ENCODE measurements around the gene GMIP.

The GMIP gene

DNA sequence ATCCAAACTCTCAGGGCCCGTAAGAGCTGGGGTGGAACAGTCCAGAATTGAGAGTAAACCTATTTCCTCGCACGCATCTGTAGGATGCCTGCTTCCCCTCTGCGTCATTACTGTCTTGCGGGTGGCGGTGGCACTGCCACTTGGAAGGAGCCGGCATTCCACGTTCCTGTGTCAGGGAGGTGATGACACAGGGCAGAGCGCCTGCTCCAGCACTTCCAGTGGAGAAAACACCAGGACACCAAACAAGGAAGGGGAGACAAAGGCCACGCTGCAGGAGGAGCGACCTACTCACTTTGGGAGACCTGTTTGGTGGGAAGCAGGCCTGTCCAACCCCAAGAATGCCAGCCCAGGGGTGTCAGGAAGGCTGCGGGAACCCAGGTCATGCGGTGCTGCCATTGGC is 62.1 kb downstream of the GMIP start:
- 93% methylated on average over 13 of the region's 13 CpGs for WGBS
- Histone ChIP-seq H2BK15ac (ENCODE audit: low read depth, poor library complexity, severe bottlenecking) (no peak overlapping the region), H3K27me3 (ENCODE audit: control insufficient read depth in 1 of 2, insufficient read depth in 1 of 2, low read length in 2 of 2) (no peaks in the 10 kb centered on the region), H2AFZ (ENCODE audit: low read depth, low read length) (no peak overlapping the region), H3K4me3 (ENCODE audit: insufficient read depth in 1 of 2, low read depth in 1 of 2, low read length in 2 of 2) (no peak overlapping the region), H3K4ac (ENCODE audit: low read depth in 1 of 2, low read length in 2 of 2) (no peak overlapping the region), H3K27ac (ENCODE audit: low read length, poor library complexity, severe bottlenecking) (no peak overlapping the region), H3K18ac (ENCODE audit: low read depth in 1 of 2, low read length in 2 of 2) (no peak overlapping the region), H3K23ac (ENCODE audit: low read length in 2 of 2) (no peak overlapping the region), H2BK5ac (ENCODE audit: low read depth, low read length, poor library complexity, severe bottlenecking) (no peak overlapping the region), H3K36me3 (ENCODE audit: control insufficient read depth in 1 of 2, insufficient read depth in 2 of 2, low read depth in 1 of 2, low read length in 2 of 2) (no peaks in the 10 kb centered on the region), H3K9me3 (ENCODE audit: control insufficient read depth, low read length) (no peaks in the 10 kb centered on the region), H4K91ac (ENCODE audit: low read length) (peak overlapping the region; percentile 39), H3K79me1 (replicated peaks; ENCODE audit: low read length, poor library complexity, severe bottlenecking) (no peaks in the 10 kb centered on the region), H3K4me1 (ENCODE audit: control insufficient read depth, insufficient read depth, low read depth, low read length) (peaks cover 2% of the 10 kb centered on the region), H3K4me2 (ENCODE audit: low read length, poor library complexity, severe bottlenecking) (no peak overlapping the region), H4K8ac (ENCODE audit: low read length) (peak overlapping the region; percentile 42), H2BK12ac (ENCODE audit: low read length in 2 of 2) (no peak overlapping the region), H2BK120ac (ENCODE audit: low read depth, low read length) (no peak overlapping the region), H3K14ac (ENCODE audit: low read length in 2 of 2) (peak overlapping the region in 1 of 2 experiments; percentile 22), H3K9ac (ENCODE audit: low read length) (no peak overlapping the region), H2AK5ac (ENCODE audit: low read length, severe bottlenecking) (no peak overlapping the region)
- no peak for DNase-seq

- Histone ChIP-seq H3K9ac (ENCODE audit: low read length) (no peak overlapping the region), H3K18ac (ENCODE audit: low read depth in 1 of 2, low read length in 2 of 2) (no peak overlapping the region)
- 94% methylated on average over 4 of the region's 4 CpGs for WGBS
Measured at GRCh38 chr19:19580418-19580817, 63.0 kb downstream of the GMIP start.

GRCh38 chr19:19579533-19580361 is 63.7 kb downstream of the GMIP start:
- Histone ChIP-seq H3K4me1 (ENCODE audit: control insufficient read depth, insufficient read depth, low read depth, low read length) (peaks cover 2% of the 10 kb centered on the region), H3K9me3 (ENCODE audit: control insufficient read depth, low read length) (no peaks in the 10 kb centered on the region), H2BK15ac (ENCODE audit: low read depth, poor library complexity, severe bottlenecking) (no peak overlapping the region), H3K27me3 (ENCODE audit: control insufficient read depth in 1 of 2, insufficient read depth in 1 of 2, low read length in 2 of 2) (no peaks in the 10 kb centered on the region), H3K4ac (ENCODE audit: low read depth in 1 of 2, low read length in 2 of 2) (no peak overlapping the region), H3K36me3 (ENCODE audit: control insufficient read depth in 1 of 2, insufficient read depth in 2 of 2, low read depth in 1 of 2, low read length in 2 of 2) (no peaks in the 10 kb centered on the region), H2AFZ (ENCODE audit: low read depth, low read length) (no peak overlapping the region), H3K14ac (ENCODE audit: low read length in 2 of 2) (no peak overlapping the region), H3K4me3 (ENCODE audit: insufficient read depth in 1 of 2, low read depth in 1 of 2, low read length in 2 of 2) (no peak overlapping the region), H3K9ac (ENCODE audit: low read length) (no peak overlapping the region), H2BK120ac (ENCODE audit: low read depth, low read length) (no peak overlapping the region), H3K4me2 (ENCODE audit: low read length, poor library complexity, severe bottlenecking) (no peak overlapping the region), H3K27ac (ENCODE audit: low read length, poor library complexity, severe bottlenecking) (no peak overlapping the region), H3K79me1 (replicated peaks; ENCODE audit: low read length, poor library complexity, severe bottlenecking) (no peaks in the 10 kb centered on the region), H3K18ac (ENCODE audit: low read depth in 1 of 2, low read length in 2 of 2) (no peak overlapping the region), H2BK12ac (ENCODE audit: low read length in 2 of 2) (no peak overlapping the region), H2AK5ac (ENCODE audit: low read length, severe bottlenecking) (no peak overlapping the region), H4K8ac (ENCODE audit: low read length) (no peak overlapping the region), H4K91ac (ENCODE audit: low read length) (no peak overlapping the region), H2BK5ac (ENCODE audit: low read depth, low read length, poor library complexity, severe bottlenecking) (no peak overlapping the region), H3K23ac (ENCODE audit: low read length in 2 of 2) (no peak overlapping the region)
- WGBS: 91% methylated on average over 25 of the region's 25 CpGs
- no peak for DNase-seq

More at GRCh38 chr19:19580418-19580817, 63.0 kb downstream of the GMIP start:
- H3K23ac ChIP-seq (ENCODE audit: low read length in 2 of 2): no peak overlapping the region
- H3K14ac ChIP-seq (ENCODE audit: low read length in 2 of 2): no peak overlapping the region
- H3K4ac ChIP-seq (ENCODE audit: low read depth in 1 of 2, low read length in 2 of 2): no peak overlapping the region
- H3K36me3 ChIP-seq (ENCODE audit: control insufficient read depth in 1 of 2, insufficient read depth in 2 of 2, low read depth in 1 of 2, low read length in 2 of 2): no peaks in the 10 kb centered on the region
- H2BK12ac ChIP-seq (ENCODE audit: low read length in 2 of 2): no peak overlapping the region
- no peak overlapping the region for H3K4me3 ChIP-seq (ENCODE audit: insufficient read depth in 1 of 2, low read depth in 1 of 2, low read length in 2 of 2)
- DNase-seq: no peak
- H3K27ac ChIP-seq (ENCODE audit: low read length, poor library complexity, severe bottlenecking): no peak overlapping the region
- H3K79me1 ChIP-seq (replicated peaks; ENCODE audit: low read length, poor library complexity, severe bottlenecking): no peaks in the 10 kb centered on the region
- no peaks in the 10 kb centered on the region for H3K9me3 ChIP-seq (ENCODE audit: control insufficient read depth, low read length)
- H2BK120ac ChIP-seq (ENCODE audit: low read depth, low read length): no peak overlapping the region
- no peak overlapping the region for H4K8ac ChIP-seq (ENCODE audit: low read length)
- no peak overlapping the region for H2BK5ac ChIP-seq (ENCODE audit: low read depth, low read length, poor library complexity, severe bottlenecking)
- H3K4me2 ChIP-seq (ENCODE audit: low read length, poor library complexity, severe bottlenecking): no peak overlapping the region
- no peak overlapping the region for H2BK15ac ChIP-seq (ENCODE audit: low read depth, poor library complexity, severe bottlenecking)
- H2AFZ ChIP-seq (ENCODE audit: low read depth, low read length): no peak overlapping the region
- no peak overlapping the region for H4K91ac ChIP-seq (ENCODE audit: low read length)
- H3K27me3 ChIP-seq (ENCODE audit: control insufficient read depth in 1 of 2, insufficient read depth in 1 of 2, low read length in 2 of 2): no peaks in the 10 kb centered on the region
- no peak overlapping the region for H2AK5ac ChIP-seq (ENCODE audit: low read length, severe bottlenecking)
- peaks cover 2% of the 10 kb centered on the region for H3K4me1 ChIP-seq (ENCODE audit: control insufficient read depth, insufficient read depth, low read depth, low read length)
